Ishikawa (cell line): ENCODE measurements around the gene KDSR.

Experiments used
- CEBPB ChIP-seq: IDR thresholded peaks from 2 replicates; pipeline ENCODE4 v1.6.1; 2012
- CREB1 ChIP-seq: IDR thresholded peaks from 2 replicates; pipeline ENCODE4 v1.6.1; 2012; ENCODE audit warnings: low read depth
- EGR1 ChIP-seq: IDR thresholded peaks from 2 replicates; pipeline ENCODE4 v1.6.1; 2012
- EP300 ChIP-seq: IDR thresholded peaks from 2 replicates; pipeline ENCODE4 v1.6.1; 2012; ENCODE audit warnings: borderline replicate concordance
- FOXM1 ChIP-seq: IDR thresholded peaks from 2 replicates; pipeline ENCODE4 v1.6.1; 2012; ENCODE audit warnings: low read depth, borderline replicate concordance
- NFIC ChIP-seq: IDR thresholded peaks from 2 replicates; pipeline ENCODE4 v1.6.1; 2012
- RAD21 ChIP-seq: IDR thresholded peaks from 2 replicates; pipeline ENCODE4 v1.6.1; 2012; ENCODE audit warnings: low read depth
- REST ChIP-seq: IDR thresholded peaks from 2 replicates; pipeline ENCODE4 v1.6.1; 2012; ENCODE audit warnings: low read depth, mild to moderate bottlenecking
- TAF1 ChIP-seq: IDR thresholded peaks from 2 replicates; pipeline ENCODE4 v1.6.1; 2012; ENCODE audit warnings: low read depth, mild to moderate bottlenecking
- TCF12 ChIP-seq: IDR thresholded peaks from 2 replicates; pipeline ENCODE4 v1.6.1; 2012; ENCODE audit warnings: low read depth
- TEAD4 ChIP-seq: IDR thresholded peaks from 2 replicates; pipeline ENCODE4 v1.6.1; 2012
- YY1 ChIP-seq: IDR thresholded peaks from 2 replicates; pipeline ENCODE4 v1.6.1; 2012; ENCODE audit warnings: low read depth
- TF ChIP-seq, protein P1 (sequence below): IDR thresholded peaks from 2 replicates; pipeline ENCODE4 v1.6.1; 2012
- TF ChIP-seq, protein P2 (sequence below): IDR thresholded peaks from 2 replicates; pipeline ENCODE4 v1.6.1; 2012

- TF ChIP-seq FOXM1 (no peak), RAD21 (no peak), CREB1 (no peak), NFIC (no peak), TAF1 (no peak), EP300 (no peak), CEBPB (no peak), YY1 (no peak), REST (no peak), EGR1 (no peak), TEAD4 (no peak), TCF12 (no peak)
- TF ChIP-seq, protein P1, sequence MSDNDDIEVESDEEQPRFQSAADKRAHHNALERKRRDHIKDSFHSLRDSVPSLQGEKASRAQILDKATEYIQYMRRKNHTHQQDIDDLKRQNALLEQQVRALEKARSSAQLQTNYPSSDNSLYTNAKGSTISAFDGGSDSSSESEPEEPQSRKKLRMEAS: no peak
- TF ChIP-seq, protein P2, sequence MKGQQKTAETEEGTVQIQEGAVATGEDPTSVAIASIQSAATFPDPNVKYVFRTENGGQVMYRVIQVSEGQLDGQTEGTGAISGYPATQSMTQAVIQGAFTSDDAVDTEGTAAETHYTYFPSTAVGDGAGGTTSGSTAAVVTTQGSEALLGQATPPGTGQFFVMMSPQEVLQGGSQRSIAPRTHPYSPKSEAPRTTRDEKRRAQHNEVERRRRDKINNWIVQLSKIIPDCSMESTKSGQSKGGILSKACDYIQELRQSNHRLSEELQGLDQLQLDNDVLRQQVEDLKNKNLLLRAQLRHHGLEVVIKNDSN: no peak
Observed at GRCh38 chr18:63376538-63376937, 9.5 kb upstream of the KDSR start.
